Measurements from ENCODE around the gene ICAM1. TPM values are rescaled to one million over a fixed set of nuclear protein-coding genes. Genes with fewer than 3 reads are reported as not detected.

The ICAM1 gene
- total and polyA plus RNA-seq, 9 donors = 12.1 to 116 (median 18.7) TPM

- H3K27me3 ChIP-seq = no peaks in the 10 kb centered on the region
- H3K4me3 ChIP-seq = no peak within 1 kb of the TSS
- H3K36me3 ChIP-seq = no peaks in the 10 kb centered on the region
- TF ChIP-seq, protein P1, sequence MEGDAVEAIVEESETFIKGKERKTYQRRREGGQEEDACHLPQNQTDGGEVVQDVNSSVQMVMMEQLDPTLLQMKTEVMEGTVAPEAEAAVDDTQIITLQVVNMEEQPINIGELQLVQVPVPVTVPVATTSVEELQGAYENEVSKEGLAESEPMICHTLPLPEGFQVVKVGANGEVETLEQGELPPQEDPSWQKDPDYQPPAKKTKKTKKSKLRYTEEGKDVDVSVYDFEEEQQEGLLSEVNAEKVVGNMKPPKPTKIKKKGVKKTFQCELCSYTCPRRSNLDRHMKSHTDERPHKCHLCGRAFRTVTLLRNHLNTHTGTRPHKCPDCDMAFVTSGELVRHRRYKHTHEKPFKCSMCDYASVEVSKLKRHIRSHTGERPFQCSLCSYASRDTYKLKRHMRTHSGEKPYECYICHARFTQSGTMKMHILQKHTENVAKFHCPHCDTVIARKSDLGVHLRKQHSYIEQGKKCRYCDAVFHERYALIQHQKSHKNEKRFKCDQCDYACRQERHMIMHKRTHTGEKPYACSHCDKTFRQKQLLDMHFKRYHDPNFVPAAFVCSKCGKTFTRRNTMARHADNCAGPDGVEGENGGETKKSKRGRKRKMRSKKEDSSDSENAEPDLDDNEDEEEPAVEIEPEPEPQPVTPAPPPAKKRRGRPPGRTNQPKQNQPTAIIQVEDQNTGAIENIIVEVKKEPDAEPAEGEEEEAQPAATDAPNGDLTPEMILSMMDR (IDR thresholded peaks at IDR 0.05) = no peak
- TF ChIP-seq POLR2A (IDR thresholded peaks at IDR 0.05) (no peak), EP300 (IDR thresholded peaks at IDR 0.05) (no peak)
- intact Hi-C loops (cut with DNase I) = no loop called here
- 88 to 89% (median 88%) methylated on average over 24 of the region's 24 CpGs for WGBS, 3 donors
- DNase-seq = no peak
- no peaks in the 10 kb centered on the region for H3K9me3 ChIP-seq
- H3K4me1 ChIP-seq (ENCODE audit: insufficient read depth) = no peaks in the 10 kb centered on the region
- H3K27ac ChIP-seq = no peak within 1 kb of the TSS
Observed at GRCh38 chr19:10309423-10309822, 38.5 kb downstream of the ICAM1 start, which contains the start of gene ZGLP1. Gene ZGLP1 (minus strand): TSS chr19:10309815.

DNA sequence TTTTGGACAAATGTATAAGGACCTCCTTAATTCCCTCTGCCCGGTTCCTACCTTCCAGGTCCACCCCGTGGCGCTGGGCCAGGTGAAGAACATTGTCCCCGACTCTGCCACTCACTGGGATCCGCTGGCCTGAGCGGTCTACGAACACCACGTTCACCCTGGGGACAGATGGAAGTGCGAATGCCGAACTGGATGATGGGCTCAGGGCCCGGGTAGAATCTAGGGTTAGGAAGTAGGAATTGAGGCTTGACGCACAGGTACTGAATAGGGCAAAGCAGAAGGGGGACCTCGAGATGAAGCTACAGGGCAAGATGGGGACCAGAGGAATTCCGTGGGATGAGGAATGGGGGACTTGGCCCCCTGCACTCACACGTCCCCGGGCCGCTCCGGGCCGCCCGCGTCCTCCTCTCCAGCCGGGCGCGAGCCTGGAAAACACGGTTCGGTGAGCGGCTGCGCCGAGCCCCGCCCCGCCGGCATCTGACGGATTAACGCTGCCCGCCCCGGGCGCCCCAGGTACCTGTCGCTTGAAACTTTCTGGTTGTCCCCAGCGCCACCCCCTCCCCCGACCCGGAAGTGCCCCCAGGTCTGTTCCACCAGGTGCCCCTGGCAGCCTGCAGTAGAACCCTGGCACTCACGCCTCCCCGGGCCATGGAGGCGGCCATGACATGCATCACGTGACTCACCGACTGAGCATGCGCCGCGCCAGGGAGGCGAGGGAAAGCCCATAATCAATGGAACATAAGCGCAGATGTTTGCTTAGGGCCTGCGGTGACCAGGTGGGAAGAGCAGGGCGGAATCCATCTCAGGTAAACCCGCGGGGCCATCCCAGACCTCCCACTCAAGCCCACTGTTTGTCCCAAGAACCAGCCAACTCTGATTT lies 44.7 kb downstream of the ICAM1 start, which contains the start of gene FDX2:
Gene FDX2, minus strand, starts transcription at position 681 of the 880 bp plus-strand sequence. Its CDS starts 19 bp downstream, at position 662.
- Histone ChIP-seq H3K9me3 (no peaks in the 10 kb centered on the region), H3K36me3 (no peaks in the 10 kb centered on the region), H3K27ac (no peak within 1 kb of the TSS), H3K27me3 (no peaks in the 10 kb centered on the region), H3K4me3 (peak within 1 kb of the TSS; percentile 59), H3K4me1 (ENCODE audit: insufficient read depth) (peaks cover 3% of the 10 kb centered on the region)
- peak; percentile 84 to 92 (median 89) for DNase-seq
- WGBS, 3 donors = 0 to 1% (median 1%) methylated on average over 54 to 55 of the region's 55 CpGs
- TF ChIP-seq, protein P1 (IDR thresholded peaks at IDR 0.05) = no peak
- peak; percentile 4 for TF ChIP-seq POLR2A (IDR thresholded peaks at IDR 0.05)
- intact Hi-C loops (cut with DNase I) = no loop called here

GRCh38 chr19:10316229-10317044 lies 45.5 kb downstream of the ICAM1 start:
- intact Hi-C loops (cut with DNase I) = no loop called here
- Histone ChIP-seq H3K9me3 (no peaks in the 10 kb centered on the region), H3K4me3 (no peak overlapping the region), H3K27ac (no peak overlapping the region), H3K4me1 (ENCODE audit: insufficient read depth) (peaks cover 3% of the 10 kb centered on the region), H3K36me3 (no peaks in the 10 kb centered on the region), H3K27me3 (no peaks in the 10 kb centered on the region)
- DNase-seq = no peak
- TF ChIP-seq, protein P1 (IDR thresholded peaks at IDR 0.05) = no peak
- TF ChIP-seq POLR2A (IDR thresholded peaks at IDR 0.05) (no peak), EP300 (IDR thresholded peaks at IDR 0.05) (no peak)
- 50 to 60% (median 52%) methylated on average over 18 to 19 of the region's 19 CpGs for WGBS, 3 donors

- no peaks in the 10 kb centered on the region for H3K9me3 ChIP-seq
- TF ChIP-seq POLR2A (IDR thresholded peaks at IDR 0.05) = no peak
- no peak for TF ChIP-seq EP300 (IDR thresholded peaks at IDR 0.05)
- TF ChIP-seq, protein P1 (IDR thresholded peaks at IDR 0.05) = no peak
- DNase-seq = no peak
- WGBS, 3 donors = 70 to 72% (median 71%) methylated on average over 28 to 29 of the region's 29 CpGs
- no peak overlapping the region for H3K4me3 ChIP-seq
- peaks cover 3% of the 10 kb centered on the region for H3K4me1 ChIP-seq (ENCODE audit: insufficient read depth)
- H3K27me3 ChIP-seq = no peaks in the 10 kb centered on the region
- intact Hi-C loops (cut with DNase I) = no loop called here
- H3K27ac ChIP-seq = no peak overlapping the region
- no peaks in the 10 kb centered on the region for H3K36me3 ChIP-seq
Observed at GRCh38 chr19:10317045-10317856, 46.3 kb downstream of the ICAM1 start.

Data from ovary (tissue), 9 donors.